Heart left ventricle (tissue), 16 donors: ENCODE measurements around the gene COL23A1. TPM values are rescaled to one million over a fixed set of nuclear protein-coding genes. Genes with fewer than 3 reads are reported as not detected.

Experiments used
- ATAC-seq, 4 donors: fragments of 200-7000 bp; cut with Tn5 transposase; one replicate each; pipeline ENCODE4 v1.9.1; 2020 to 2022; ENCODE audit warnings: moderate library complexity in 4 of 4, mild to moderate bottlenecking in 3 of 4, moderate number of reproducible peaks in 1 of 4
- DNase-seq, 5 donors: peaks; one replicate each; pipeline ENCODE4 v3.0.0-alpha.2; 2020
- H3K27ac ChIP-seq, 12 donors: fragments of 200-600 bp; sonication (generic) in 4 of 12; one replicate each; pipeline versions ENCODE4 v1.5.0 to v1.8.0; 2016 to 2022; ENCODE audit warnings: mild to moderate bottlenecking in 2 of 12
- H3K27me3 ChIP-seq, 9 donors: fragments of 200-600 bp; sonication (generic) in 2 of 9; one replicate each; pipeline versions ENCODE4 v1.5.1 to v1.8.0; 2016 to 2022; ENCODE audit warnings: mild to moderate bottlenecking in 3 of 9
- H3K36me3 ChIP-seq, 9 donors: fragments of 200-600 bp; sonication (generic) in 2 of 9; one replicate each; pipeline versions ENCODE4 v1.5.0 to v1.8.0; 2018 to 2022; ENCODE audit warnings: mild to moderate bottlenecking in 2 of 9
- H3K4me1 ChIP-seq, 12 donors: fragments of 200-600 bp; sonication (generic) in 4 of 12; one replicate each; pipeline versions ENCODE4 v1.5.0 to v1.8.0; 2016 to 2022; ENCODE audit warnings: mild to moderate bottlenecking in 3 of 12
- H3K4me3 ChIP-seq, 12 donors: fragments of 200-600 bp; sonication (generic) in 4 of 12; one replicate each; pipeline versions ENCODE4 v1.5.0 to v1.8.0; 2017 to 2022; ENCODE audit warnings: mild to moderate bottlenecking in 9 of 12, moderate library complexity in 4 of 12
- H3K9me3 ChIP-seq, 12 donors: fragments of 200-600 bp; sonication (generic) in 4 of 12; one replicate each; pipeline versions ENCODE4 v1.5.0 to v1.8.0; 2016 to 2022; ENCODE audit warnings: mild to moderate bottlenecking in 1 of 12
- CTCF ChIP-seq, 12 donors: fragments of 200-600 bp; sonication (generic) in 4 of 12; IDR thresholded peaks; one replicate each; pipeline versions ENCODE4 v1.5.0 to v1.8.0; 2018 to 2022; ENCODE audit warnings: antibody characterized with exemption in 12 of 12, mild to moderate bottlenecking in 5 of 12
- POLR2A ChIP-seq, 2 donors: fragments of 450-650 bp; IDR thresholded peaks; one replicate each; pipeline ENCODE4 v1.6.1; 2017; ENCODE audit warnings: antibody characterized with exemption in 2 of 2, mild to moderate bottlenecking in 2 of 2, moderate library complexity in 2 of 2
- whole genome bisulfite sequencing, 4 donors: extraction: QIAGEN DNeasy Blood & Tissue Kit in 2 of 4; methylation state at CpG; one replicate each; pipeline versions ENCODE4 v1.1.5 to v1.1.7; 2013 to 2018; 5-methylcytosine and 5-hydroxymethylcytosine counted together
- intact Hi-C, 10 donors: fragments of 100-400 bp; cut with DNase I; formaldehyde crosslinking; loops; one replicate each; pipeline versions ENCODE4 v1.11.1 to v1.14.2; 2022
- polyA plus RNA-seq, 2 donors: library from polyadenylated mRNA; stranded (reverse); fragments of 200-250 nt; gene quantifications; one replicate each; pipeline ENCODE4 v1.2.3, GENCODE V29; 2013
- total RNA-seq, 9 donors: library from RNA; depleted of rRNA in 2 of 9; stranded (reverse); fragments of >200 nt in 2 of 9; fragmentation: NEBNext Ultra II Directional in 3 of 9; extraction: Animal tissue kit (Norgen Biotek cat#: 25700) in 3 of 9; gene quantifications; one replicate each; pipeline versions ENCODE4 v1.1.0 to v1.2.4, GENCODE V29; 2016 to 2023
- donor health status: ischemic (EF 13 %, LVEDD 7.1; RV severe dilation, severe dysfunction).
- donor health status: healthy with polysubstance abuse.
- donor health status: DM: no; HTN: yes; CAD: no.
- donor health status: DM: no; HTN: no; CAD: no.
- donor health status: ischemic (EF 25% LVEDD 6.9; RV normal size, moderate dysfunction).
- donor health status: ischemic (EF 25% LVEDD 5.7; RV mildly dilated, moderate dysfunction).
- donor health status: healthy.
- donor health status: DM: yes; HTN: yes; CAD: no.
- donor health status: ischemic (EF 35%, LVEDD 5.7; RV mildly dilated, moderate dysfunction).
- donor health status: nonischemic (EF 11% LVEDD 7.7; RV severe dilation, severe dysfunction).
- donor health status: DM: yes; HTN: yes; CAD: no.
- donor health status: PGD.
- donor health status: ischemic (EF 29% LVEDD 5.4; RV normal size, mild dysfunction).
- donor health status: nonischemic (EF 23%, LVEDD 6.1; RV moderate dilation, normal function).

The COL23A1 gene
- total and polyA plus RNA-seq, 11 donors, result 6.0 to 33.0 (median 18.8) TPM

- Histone ChIP-seq H3K27me3 (no peaks in the 10 kb centered on the region), H3K36me3 (no peaks in the 10 kb centered on the region), H3K4me3 (no peak overlapping the region), H3K4me1 (peaks cover 0 to 40% (median 17%) of the 10 kb centered on the region in 12 donors), H3K27ac (no peak overlapping the region), H3K9me3 (no peaks in the 10 kb centered on the region)
- no peak for DNase-seq
- ATAC-seq, result no peak
- intact Hi-C loops, result loop anchor here in 7 of 10 donors (5.0 to 10.0 kb wide), 5 partner anchors 84 to 181 kb away; no protein-coding TSS in a partner anchor
- TF ChIP-seq CTCF (IDR thresholded peaks at IDR 0.05) (no peak), POLR2A (IDR thresholded peaks at IDR 0.05) (no peak)
- WGBS, 4 donors, result 90 to 93% (median 91%) methylated on average over 30 of the region's 30 CpGs
These were observed 126.7 kb downstream of the COL23A1 start for GRCh38 chr5:178463321-178464155.

- no peak for TF ChIP-seq POLR2A (IDR thresholded peaks at IDR 0.05)
- no peak for TF ChIP-seq CTCF (IDR thresholded peaks at IDR 0.05)
- WGBS, 4 donors, result 91 to 94% (median 93%) methylated on average over 13 of the region's 13 CpGs
- no peak for ATAC-seq
- peaks cover 0 to 33% (median 11%) of the 10 kb centered on the region in 12 donors for H3K4me1 ChIP-seq
- H3K4me3 ChIP-seq, result no peak overlapping the region
- H3K36me3 ChIP-seq, result no peaks in the 10 kb centered on the region
- no peaks in the 10 kb centered on the region for H3K27me3 ChIP-seq
- no peak for DNase-seq
- H3K9me3 ChIP-seq, result no peaks in the 10 kb centered on the region
- intact Hi-C loops, result loop anchor here in 7 of 10 donors (5.0 to 10.0 kb wide), 5 partner anchors 84 to 181 kb away; no protein-coding TSS in a partner anchor
- no peak overlapping the region for H3K27ac ChIP-seq
These were observed 127.4 kb downstream of the COL23A1 start for GRCh38 chr5:178462816-178463215.

GRCh38 chr5:178462076-178462475, 128.1 kb downstream of the COL23A1 start:
- ATAC-seq (no peak), DNase-seq (no peak)
- intact Hi-C loops, result loop anchor here in 7 of 10 donors (5.0 to 10.0 kb wide), 5 partner anchors 85 to 180 kb away; no protein-coding TSS in a partner anchor

More at GRCh38 chr5:178462076-178462475, 128.1 kb downstream of the COL23A1 start:
- Histone ChIP-seq H3K27ac (peak overlapping the region in 4 of 12 donors; percentile 67 to 79 (median 73)), H3K36me3 (no peaks in the 10 kb centered on the region), H3K27me3 (no peaks in the 10 kb centered on the region), H3K4me1 (peaks cover 0 to 25% (median 8%) of the 10 kb centered on the region in 12 donors), H3K9me3 (no peaks in the 10 kb centered on the region), H3K4me3 (no peak overlapping the region)
- TF ChIP-seq CTCF (IDR thresholded peaks at IDR 0.05) (no peak), POLR2A (IDR thresholded peaks at IDR 0.05) (no peak)
